HepG2 (cell line): Measurements from ENCODE around the gene RHBDL1. TPM values are rescaled to one million over a fixed set of nuclear protein-coding genes. Genes with fewer than 3 reads are reported as not detected.

Experiments
- ATAC-seq: fragments of 200-7000 bp; cut with Tn5 transposase; 3 replicates; pipeline ENCODE4 v1.9.1; 2020; ENCODE audit warnings: mild to moderate bottlenecking, moderate library complexity
- BruUV-seq: library from RNA; stranded (reverse); fragments of 400-500 nt; replicated peaks from 2 replicates; lab custom pipeline; 2021; lab: Mats Ljungman, UMichigan
- CTCF ChIA-PET: fragments of 300-600 bp; formaldehyde crosslinking; extraction: SDS; loops from one replicate; lab custom pipeline; 2021; ENCODE audit warnings: low total read pairs, inconsistent platforms, low intra/inter-chr PET ratio; lab: Yijun Ruan, JAX
- POLR2A ChIA-PET: fragments of 350-600 bp; sonication (Branson Sonifier 250); formaldehyde crosslinking; loops from one replicate; lab custom pipeline; 2020; ENCODE audit warnings: antibody characterized with exemption, inconsistent platforms; lab: Yijun Ruan, JAX
- DNase-seq: peaks from one replicate; pipeline ENCODE4 v3.0.0-alpha.2; 2015; ENCODE audit warnings: low spot score
- FAIRE-seq: peaks from 3 replicates; lab custom pipeline; 2011; peaks lifted over from hg19 to GRCh38; lab: Jason Lieb, UNC
- H2AFZ ChIP-seq: one replicate; pipeline ENCODE4 v1.6.1; 2011; ENCODE audit warnings: low read length, inconsistent platforms
- H3K27ac ChIP-seq: fragments of 300-600 bp; 3 replicates; pipeline ENCODE4 v1.8.0; 2011; ENCODE audit warnings: mixed run types, mild to moderate bottlenecking, mixed read lengths, low read length, inconsistent platforms; ENCODE audit not compliant: insufficient read depth; ENCODE audit errors: extremely low read length
- H3K27me3 ChIP-seq, 2 experiments: fragments of 200-600 bp in 1 of 2; 2 replicates in 1 of 2; 3 replicates in 1 of 2; pipeline versions ENCODE4 v1.6.0 to v1.8.0; 2011; ENCODE audit warnings: low read length in 2 of 2, mild to moderate bottlenecking in 2 of 2, moderate library complexity in 2 of 2, inconsistent platforms in 1 of 2; ENCODE audit not compliant: insufficient read depth in 2 of 2, control insufficient read depth in 1 of 2
- H3K36me3 ChIP-seq, 2 experiments: fragments of 200-600 bp in 1 of 2; replicated peaks in 1 of 2; 2 replicates in 1 of 2; 3 replicates in 1 of 2; pipeline versions ENCODE4 v1.5.1 to v1.8.0; 2011; ENCODE audit warnings: low read length in 2 of 2, inconsistent platforms in 1 of 2; ENCODE audit not compliant: insufficient read depth in 2 of 2, control insufficient read depth in 1 of 2
- H3K4me1 ChIP-seq: 2 replicates; pipeline ENCODE4 v1.5.1; 2012; ENCODE audit warnings: low read length, inconsistent platforms; ENCODE audit not compliant: insufficient read depth
- H3K4me2 ChIP-seq: 2 replicates; pipeline ENCODE4 v1.6.0; 2011; ENCODE audit warnings: low read depth, low read length, inconsistent platforms
- H3K4me3 ChIP-seq, 3 experiments: fragments of 200-600 bp in 1 of 3; sonication (generic), shearing (Covaris generic) in 1 of 3; replicated peaks in 1 of 3; 2 replicates each; pipeline ENCODE4 v1.5.1; 2011 to 2016; ENCODE audit warnings: low read length in 3 of 3, inconsistent platforms in 2 of 3, low read depth in 2 of 3, mild to moderate bottlenecking in 2 of 3, control low read depth in 1 of 3, mixed read lengths in 1 of 3; ENCODE audit not compliant: insufficient read depth in 1 of 3
- H3K79me2 ChIP-seq: one replicate; pipeline ENCODE4 v1.6.1; 2011; ENCODE audit warnings: low read length, inconsistent platforms; ENCODE audit not compliant: insufficient read depth
- H3K9ac ChIP-seq: 2 replicates; pipeline ENCODE4 v1.6.0; 2011; ENCODE audit warnings: mild to moderate bottlenecking, low read depth, low read length, inconsistent platforms; ENCODE audit not compliant: insufficient read depth
- H3K9me3 ChIP-seq: 2 replicates; pipeline ENCODE4 v1.5.1; 2012; ENCODE audit warnings: mild to moderate bottlenecking, low read length
- H4K20me1 ChIP-seq: 2 replicates; pipeline ENCODE4 v1.6.0; 2011; ENCODE audit warnings: inconsistent platforms, mild to moderate bottlenecking, low read length, moderate library complexity; ENCODE audit not compliant: insufficient read depth
- AGO1 ChIP-seq: fragments of 200-400 bp; formaldehyde crosslinking; IDR thresholded peaks from 2 replicates; pipeline ENCODE4 v1.6.1; 2017; ENCODE audit warnings: mild to moderate bottlenecking, low read depth, low read length, moderate library complexity; ENCODE audit not compliant: poor library complexity, severe bottlenecking
- AGO2 ChIP-seq: fragments of 200-400 bp; formaldehyde crosslinking; optimal IDR thresholded peaks from 2 replicates; pipeline ENCODE3; 2017; ENCODE audit warnings: mild to moderate bottlenecking, low read depth, low read length, moderate library complexity
- E2F5 ChIP-seq: sonication (generic); formaldehyde crosslinking; conservative IDR thresholded peaks from 2 replicates; pipeline ENCODE4 v1.4.0; 2020; ENCODE audit warnings: missing genetic modification reagents
- GABPA ChIP-seq, 2 experiments: IDR thresholded peaks; 2 replicates each; pipeline ENCODE4 v1.6.1; 2011 to 2016; ENCODE audit warnings: low read depth in 2 of 2, low read length in 1 of 2, missing biosample characterization in 1 of 2, missing genetic modification characterization in 1 of 2
- HOXD1 ChIP-seq: sonication (generic); formaldehyde crosslinking; IDR thresholded peaks from 2 replicates; pipeline ENCODE4 v1.5.0; 2020; ENCODE audit warnings: missing genetic modification reagents
- ZBTB3 ChIP-seq: sonication (generic); formaldehyde crosslinking; IDR thresholded peaks from 2 replicates; pipeline ENCODE4 v1.4.0; 2020; ENCODE audit warnings: low read depth, mild to moderate bottlenecking, moderate library complexity, missing genetic modification reagents, borderline replicate concordance
- ZC3H13 ChIP-seq: sonication (generic); formaldehyde crosslinking; IDR thresholded peaks from 2 replicates; pipeline ENCODE4 v1.8.1; 2023; ENCODE audit warnings: mild to moderate bottlenecking, missing genetic modification reagents, moderate library complexity
- ZMAT5 ChIP-seq: sonication (generic); formaldehyde crosslinking; IDR thresholded peaks from 2 replicates; pipeline ENCODE4 v1.5.0; 2020; ENCODE audit warnings: mild to moderate bottlenecking, low read depth, missing genetic modification reagents, borderline replicate concordance
- ZNF343 ChIP-seq: sonication (generic); formaldehyde crosslinking; IDR thresholded peaks from 2 replicates; pipeline ENCODE4 v1.4.0; 2020; ENCODE audit warnings: mild to moderate bottlenecking, missing genetic modification reagents
- ZNF512B ChIP-seq: sonication (generic); formaldehyde crosslinking; IDR thresholded peaks from 2 replicates; pipeline ENCODE4 v1.5.1; 2020; ENCODE audit warnings: missing genetic modification reagents, mild to moderate bottlenecking, borderline replicate concordance
- WGBS: methylation state at CpG from one replicate; pipeline ENCODE4 v1.1.6; 2017; ENCODE audit warnings: low lambda C conversion rate; 5-methylcytosine and 5-hydroxymethylcytosine counted together
- in situ Hi-C: cut with HindIII; loops from 2 replicates; pipeline ENCODE4 v1.10.0; 2017; ENCODE audit warnings: low pct_unique_long_range_greater_than_20kb; ENCODE audit not compliant: extremely low pct_ligation_motif_present
- intact Hi-C: fragments of 100-400 bp; cut with micrococcal nuclease; formaldehyde crosslinking; loops from one replicate; pipeline ENCODE4 v1.10.0; 2022; ENCODE audit not compliant: unreplicated experiment
- polyA plus RNA-seq, 8 experiments: library from polyadenylated mRNA; depleted of rRNA in 3 of 8; stranded (reverse) in 7 of 8; unstranded in 1 of 8; fragments of >200 nt; fragmentation: Illumina TruSeq in 4 of 8; extraction: Trizol in 4 of 8; gene quantifications; 2 replicates each; pipeline versions ENCODE4 v1.2.1 to v1.2.3, GENCODE V29; 2011 to 2016; ENCODE audit warnings: low read depth in 4 of 8, missing spikeins in 1 of 8, mixed read lengths in 1 of 8; ENCODE audit not compliant: insufficient read depth in 1 of 8
- total RNA-seq, 5 experiments: library from RNA; depleted of rRNA; stranded (reverse); fragments of >200 nt; fragmentation: Illumina TruSeq; extraction: Trizol; gene quantifications; 2 replicates each; pipeline ENCODE4 v1.2.3, GENCODE V29; 2016; ENCODE audit warnings: low read depth in 1 of 5

RHBDL1 gene
- total and polyA plus RNA-seq, 2 of the 13 experiments (the other 11 are each of a cell fraction or from before 2014, with no cell fraction given): 1.8 to 3.8 TPM

GRCh38 chr16:687499-687898, 12.0 kb downstream of the RHBDL1 start:
- Histone ChIP-seq H3K9me3 (no peaks in the 10 kb centered on the region), H3K4me3 (no peak overlapping the region), H3K4me1 (peaks cover 19% of the 10 kb centered on the region), H3K9ac (no peak overlapping the region), H3K4me2 (no peak overlapping the region), H3K79me2 (peaks cover 2% of the 10 kb centered on the region), H4K20me1 (no peaks in the 10 kb centered on the region), H3K36me3 (peaks cover 8% of the 10 kb centered on the region in 2 experiments; a peak in 3 of 5 replicates), H3K27ac (no peak overlapping the region), H2AFZ (no peak overlapping the region), H3K27me3 (peaks cover 0 to 3% of the 10 kb centered on the region in 2 experiments; a peak in 1 of 5 replicates)
- DNase-seq (no peak), ATAC-seq (no peak), FAIRE-seq (no peak)
- in situ Hi-C loops (no loop called here), intact Hi-C loops (no loop called here)
- CTCF ChIA-PET: no interaction called here
- BruUV-seq: no TSS peak
- 100% methylated on average over 10 of the region's 19 CpGs for WGBS
- no peak for TF ChIP-seq ZNF343
- no peak for TF ChIP-seq E2F5 (CRISPR knock-in tag)
- no peak for TF ChIP-seq ZC3H13 (CRISPR knock-in tag)
- TF ChIP-seq AGO2: peak; percentile 44
- no peak for TF ChIP-seq ZNF512B
- TF ChIP-seq GABPA (IDR thresholded peaks at IDR 0.05; ENCODE audit: low read depth, low read length): no peak
- no peak for TF ChIP-seq GABPA (CRISPR knock-in tag; IDR thresholded peaks at IDR 0.05; ENCODE audit: low read depth)
- TF ChIP-seq ZBTB3 (CRISPR knock-in tag): no peak
- TF ChIP-seq ZMAT5 (CRISPR knock-in tag): no peak
- TF ChIP-seq AGO1: peak; percentile 60
- TF ChIP-seq HOXD1 (CRISPR knock-in tag): no peak
- POLR2A ChIA-PET: no interaction called here
